Testis (tissue), 3 donors: ENCODE results near the gene POLN. TPM values are rescaled to one million over a fixed set of nuclear protein-coding genes. Genes with fewer than 3 reads are reported as not detected.

Experiments used
- DNase-seq: peaks from one replicate; pipeline ENCODE4 v3.0.0-alpha.2; 2019
- H3K27ac ChIP-seq, 2 donors: fragments of 200-600 bp; sonication (generic); one replicate each; pipeline ENCODE4 v1.5.1; 2019
- H3K27me3 ChIP-seq: fragments of 200-600 bp; sonication (generic); one replicate; pipeline ENCODE4 v1.5.1; 2019
- H3K36me3 ChIP-seq: fragments of 200-600 bp; sonication (generic); one replicate; pipeline ENCODE4 v1.5.1; 2017; ENCODE audit warnings: low read depth; ENCODE audit errors: missing control alignments
- H3K4me1 ChIP-seq: fragments of 200-600 bp; sonication (generic); one replicate; pipeline ENCODE4 v1.5.1; 2019
- H3K4me3 ChIP-seq, 2 donors: fragments of 200-600 bp; sonication (generic); one replicate each; pipeline ENCODE4 v1.5.1; 2017 to 2019
- H3K9me3 ChIP-seq: fragments of 200-600 bp; sonication (generic); one replicate; pipeline ENCODE4 v1.5.1; 2017
- CTCF ChIP-seq, 3 experiments: fragments of 450-650 bp in 2 of 3; fragments of 200-600 bp in 1 of 3; sonication (generic) in 1 of 3; IDR thresholded peaks; one replicate each; pipeline ENCODE4 v1.5.1; 2016 to 2019; ENCODE audit warnings: antibody characterized with exemption in 3 of 3, mild to moderate bottlenecking in 2 of 3, moderate library complexity in 1 of 3
- POLR2A ChIP-seq: fragments of 450-650 bp; IDR thresholded peaks from one replicate; pipeline ENCODE4 v1.6.1; 2017; ENCODE audit warnings: antibody characterized with exemption, mild to moderate bottlenecking, moderate library complexity
- WGBS, 2 donors: methylation state at CpG; one replicate each; pipeline ENCODE4 v1.1.5; 2018; 5-methylcytosine and 5-hydroxymethylcytosine counted together
- intact Hi-C: fragments of 100-400 bp; cut with DNase I; formaldehyde crosslinking; loops from one replicate; pipeline ENCODE4 v1.15.1; 2023; ENCODE audit warnings: low total_unique reads
- polyA plus RNA-seq: library from polyadenylated mRNA; stranded (reverse); fragments of 350-450 nt; fragmentation: Illumina TruSeq; extraction: RNeasy Lipid Tissue Mini Kit (QIAGEN cat#74804); gene quantifications from one replicate; pipeline ENCODE4 v1.2.3, GENCODE V29; 2014; ENCODE audit warnings: low read depth, low replicate concordance; ENCODE audit not compliant: insufficient read depth
- total RNA-seq, 2 donors: library from RNA; depleted of rRNA; stranded (reverse); fragments of >200 nt; gene quantifications; one replicate each; pipeline ENCODE4 v1.2.3, GENCODE V29; 2016

POLN gene
- total and polyA plus RNA-seq, 3 donors from 2014 or later, result 12.2 to 23.7 (median 22.9) TPM

GRCh38 chr4:2261853-2262144 lies 19.9 kb upstream of the POLN start, which contains the start of gene MXD4:
TSS of gene MXD4 (minus strand) at chr4:2262109. CDS start at chr4:2261980, 129 bp downstream.
- 0% methylated on average over 46 of the region's 46 CpGs; no CpG with 5 or more reads in 1 of the 2 donors for WGBS, 2 donors
- no peak for DNase-seq
- Histone ChIP-seq H3K36me3 (no peaks in the 10 kb centered on the region), H3K27ac (peak within 1 kb of the TSS; percentile 96 to 98), H3K27me3 (no peaks in the 10 kb centered on the region), H3K9me3 (no peaks in the 10 kb centered on the region), H3K4me1 (peaks cover 52% of the 10 kb centered on the region), H3K4me3 (peak within 1 kb of the TSS; percentile 82)
- TF ChIP-seq CTCF (IDR thresholded peaks at IDR 0.05) (no peak), POLR2A (peak; percentile 33)
- intact Hi-C loops, result loop anchor here (5.0 kb wide), 1 partner anchor 549 kb away; the partner anchor contains the start of gene SLBP

GRCh38 chr4:2261110-2261852 lies 19.4 kb upstream of the POLN start:
- Histone ChIP-seq H3K4me1 (peaks cover 57% of the 10 kb centered on the region), H3K27ac (peak overlapping the region; percentile 93 to 98), H3K9me3 (no peaks in the 10 kb centered on the region), H3K27me3 (no peaks in the 10 kb centered on the region), H3K36me3 (no peaks in the 10 kb centered on the region), H3K4me3 (peak overlapping the region; percentile 82)
- TF ChIP-seq POLR2A (no peak), CTCF (IDR thresholded peaks at IDR 0.05) (no peak)
- intact Hi-C loops, result loop anchor here (5.0 kb wide), 1 partner anchor 549 kb away; the partner anchor contains the start of gene SLBP
- DNase-seq, result no peak
- 1% methylated on average over 53 of the region's 91 CpGs; no CpG with 5 or more reads in 1 of the 2 donors for WGBS, 2 donors

- no peaks in the 10 kb centered on the region for H3K27me3 ChIP-seq
- 0 to 10% methylated on average over 4 to 23 of the region's 23 CpGs for WGBS, 2 donors
- peaks cover 57% of the 10 kb centered on the region for H3K4me1 ChIP-seq
- DNase-seq, result peak; percentile 40
- peak overlapping the region; percentile 93 to 98 for H3K27ac ChIP-seq
- H3K9me3 ChIP-seq, result no peaks in the 10 kb centered on the region
- H3K36me3 ChIP-seq, result no peaks in the 10 kb centered on the region
- peak overlapping the region; percentile 82 for H3K4me3 ChIP-seq
- no peak for TF ChIP-seq POLR2A
- TF ChIP-seq CTCF (IDR thresholded peaks at IDR 0.05), result no peak
- intact Hi-C loops, result loop anchor here (5.0 kb wide), 1 partner anchor 548 kb away; the partner anchor contains the start of gene SLBP
Observed at GRCh38 chr4:2260344-2261109, 18.6 kb upstream of the POLN start.

GRCh38 chr4:2259541-2260343 lies 17.8 kb upstream of the POLN start:
- peaks cover 63% of the 10 kb centered on the region for H3K4me1 ChIP-seq
- WGBS, 2 donors, result 50 to 59% methylated on average over 5 to 14 of the region's 15 CpGs
- no peaks in the 10 kb centered on the region for H3K9me3 ChIP-seq
- H3K27me3 ChIP-seq, result no peaks in the 10 kb centered on the region
- intact Hi-C loops, result loop anchor here (5.0 kb wide), 1 partner anchor 547 kb away; the partner anchor contains the start of gene SLBP
- H3K36me3 ChIP-seq, result no peaks in the 10 kb centered on the region
- TF ChIP-seq POLR2A (no peak), CTCF (IDR thresholded peaks at IDR 0.05) (no peak)
- no peak overlapping the region for H3K4me3 ChIP-seq
- H3K27ac ChIP-seq, result peak overlapping the region; percentile 93 to 98
- DNase-seq, result peak; percentile 12
